GM19455 (cell line): ENCODE measurements around the gene GSE1.

Experiments
- ATAC-seq: cut with Tn5 transposase; IDR thresholded peaks from one replicate; pipeline ENCODE4 v1.9.1; 2021; ENCODE audit not compliant: unreplicated experiment

GSE1 gene

GRCh38 chr16:85695196-85696128, 82.3 kb downstream of the GSE1 start:
- no peak for ATAC-seq

- ATAC-seq: no peak
Measured at GRCh38 chr16:85696781-85697180, 83.7 kb downstream of the GSE1 start.

- no peak for ATAC-seq
Measured at GRCh38 chr16:85697431-85697830, 84.3 kb downstream of the GSE1 start.

GRCh38 chr16:85698459-85698891, 85.4 kb downstream of the GSE1 start:
- ATAC-seq: no peak

- ATAC-seq: no peak
Measured at GRCh38 chr16:85698935-85699558, 85.9 kb downstream of the GSE1 start.

GRCh38 chr16:85699628-85700027, 86.5 kb downstream of the GSE1 start:
- ATAC-seq: no peak

GRCh38 chr16:85704011-85704410, 90.9 kb downstream of the GSE1 start:
- no peak for ATAC-seq

- no peak for ATAC-seq
Measured at GRCh38 chr16:85704900-85705846, 92.1 kb downstream of the GSE1 start.

GRCh38 chr16:85706449-85707034, 93.4 kb downstream of the GSE1 start:
- no peak for ATAC-seq

- ATAC-seq: no peak
Measured at GRCh38 chr16:85707528-85708095, 94.5 kb downstream of the GSE1 start.

- no peak for ATAC-seq
Measured at GRCh38 chr16:85708338-85708737, 95.2 kb downstream of the GSE1 start.

GRCh38 chr16:85709766-85710585, 96.9 kb downstream of the GSE1 start:
- no peak for ATAC-seq

GRCh38 chr16:85710732-85711131, 97.6 kb downstream of the GSE1 start:
- no peak for ATAC-seq

- ATAC-seq: no peak
Measured at GRCh38 chr16:85711982-85712587, 99.0 kb downstream of the GSE1 start.

GRCh38 chr16:85712801-85713200, 99.7 kb downstream of the GSE1 start:
- ATAC-seq: no peak

- no peak for ATAC-seq
Measured at GRCh38 chr16:85715169-85716021, 102.3 kb downstream of the GSE1 start.

- ATAC-seq: no peak
Measured at GRCh38 chr16:85716022-85716679, 103.0 kb downstream of the GSE1 start.

GRCh38 chr16:85716680-85717038, 103.5 kb downstream of the GSE1 start:
- ATAC-seq: no peak
